Gastroesophageal sphincter (tissue), 3 donors: ENCODE measurements around the gene KCNQ1OT1.

ENCODE experiments used
- EP300 ChIP-seq: sonication (generic); formaldehyde crosslinking; IDR thresholded peaks from one replicate; pipeline ENCODE4 v1.6.1; 2017; ENCODE audit warnings: antibody characterized with exemption, mild to moderate bottlenecking
- POLR2A ChIP-seq, 2 donors: fragments of 450-650 bp; IDR thresholded peaks; one replicate each; pipeline ENCODE4 v1.6.1; 2017; ENCODE audit warnings: antibody characterized with exemption in 2 of 2, mild to moderate bottlenecking in 2 of 2, moderate library complexity in 1 of 2
- POLR2AphosphoS5 ChIP-seq: sonication (generic); formaldehyde crosslinking; IDR thresholded peaks from one replicate; pipeline ENCODE4 v1.6.1; 2017; ENCODE audit warnings: antibody characterized with exemption
- TF ChIP-seq, protein P1 (sequence below), 4 experiments: fragments of 200-600 bp in 2 of 4; fragments of 450-650 bp in 2 of 4; sonication (generic) in 1 of 4; IDR thresholded peaks; one replicate each; pipeline ENCODE4 v1.5.1; 2017 to 2019; ENCODE audit warnings: antibody characterized with exemption in 4 of 4, mild to moderate bottlenecking in 2 of 4, moderate library complexity in 2 of 4

DNA sequence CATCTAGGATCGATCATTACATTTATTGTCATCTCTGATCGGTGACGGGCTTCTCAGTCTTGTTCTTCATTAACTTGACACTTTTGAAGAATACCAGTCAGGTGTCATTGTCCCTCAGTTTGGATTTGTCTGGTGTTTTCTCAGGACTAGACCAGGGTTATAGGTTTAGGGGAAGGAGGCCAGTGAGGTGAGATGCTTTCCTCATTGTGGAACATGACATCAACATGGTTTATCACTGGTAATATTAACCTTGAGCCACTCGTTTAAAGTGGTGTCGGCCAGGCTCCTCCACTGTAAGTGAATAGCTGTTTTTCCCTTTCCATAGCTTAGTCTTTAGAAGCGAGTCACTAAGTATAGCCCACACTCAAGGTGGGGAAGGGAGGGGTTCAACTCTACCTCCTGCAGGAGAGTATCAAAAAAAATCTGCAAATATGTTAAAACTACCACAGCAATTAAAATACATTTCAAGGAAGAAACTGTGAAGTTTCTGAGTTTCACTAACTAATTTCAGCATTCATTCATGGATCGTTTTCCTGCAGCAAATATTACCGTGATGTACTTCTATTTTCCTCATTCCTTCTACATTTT lies 42.0 kb downstream of the KCNQ1OT1 start:
- TF ChIP-seq, protein P1, sequence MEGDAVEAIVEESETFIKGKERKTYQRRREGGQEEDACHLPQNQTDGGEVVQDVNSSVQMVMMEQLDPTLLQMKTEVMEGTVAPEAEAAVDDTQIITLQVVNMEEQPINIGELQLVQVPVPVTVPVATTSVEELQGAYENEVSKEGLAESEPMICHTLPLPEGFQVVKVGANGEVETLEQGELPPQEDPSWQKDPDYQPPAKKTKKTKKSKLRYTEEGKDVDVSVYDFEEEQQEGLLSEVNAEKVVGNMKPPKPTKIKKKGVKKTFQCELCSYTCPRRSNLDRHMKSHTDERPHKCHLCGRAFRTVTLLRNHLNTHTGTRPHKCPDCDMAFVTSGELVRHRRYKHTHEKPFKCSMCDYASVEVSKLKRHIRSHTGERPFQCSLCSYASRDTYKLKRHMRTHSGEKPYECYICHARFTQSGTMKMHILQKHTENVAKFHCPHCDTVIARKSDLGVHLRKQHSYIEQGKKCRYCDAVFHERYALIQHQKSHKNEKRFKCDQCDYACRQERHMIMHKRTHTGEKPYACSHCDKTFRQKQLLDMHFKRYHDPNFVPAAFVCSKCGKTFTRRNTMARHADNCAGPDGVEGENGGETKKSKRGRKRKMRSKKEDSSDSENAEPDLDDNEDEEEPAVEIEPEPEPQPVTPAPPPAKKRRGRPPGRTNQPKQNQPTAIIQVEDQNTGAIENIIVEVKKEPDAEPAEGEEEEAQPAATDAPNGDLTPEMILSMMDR (IDR thresholded peaks at IDR 0.05), result no peak
- TF ChIP-seq POLR2A (IDR thresholded peaks at IDR 0.05), result no peak
- no peak for TF ChIP-seq POLR2AphosphoS5
- no peak for TF ChIP-seq EP300
